GM04503 (cell line): Measurements from ENCODE around the gene ATP6V0C.
"Not testable (repeated sequence)": the region's sequence is repeated elsewhere in the genome, so short reads cannot be mapped to it uniquely, and the experiment has no call there.

Experiments used
- DNase-seq: peaks from one replicate; pipeline ENCODE4 v3.0.0-alpha.2; 2012; ENCODE audit warnings: low read depth

The ATP6V0C gene

DNA sequence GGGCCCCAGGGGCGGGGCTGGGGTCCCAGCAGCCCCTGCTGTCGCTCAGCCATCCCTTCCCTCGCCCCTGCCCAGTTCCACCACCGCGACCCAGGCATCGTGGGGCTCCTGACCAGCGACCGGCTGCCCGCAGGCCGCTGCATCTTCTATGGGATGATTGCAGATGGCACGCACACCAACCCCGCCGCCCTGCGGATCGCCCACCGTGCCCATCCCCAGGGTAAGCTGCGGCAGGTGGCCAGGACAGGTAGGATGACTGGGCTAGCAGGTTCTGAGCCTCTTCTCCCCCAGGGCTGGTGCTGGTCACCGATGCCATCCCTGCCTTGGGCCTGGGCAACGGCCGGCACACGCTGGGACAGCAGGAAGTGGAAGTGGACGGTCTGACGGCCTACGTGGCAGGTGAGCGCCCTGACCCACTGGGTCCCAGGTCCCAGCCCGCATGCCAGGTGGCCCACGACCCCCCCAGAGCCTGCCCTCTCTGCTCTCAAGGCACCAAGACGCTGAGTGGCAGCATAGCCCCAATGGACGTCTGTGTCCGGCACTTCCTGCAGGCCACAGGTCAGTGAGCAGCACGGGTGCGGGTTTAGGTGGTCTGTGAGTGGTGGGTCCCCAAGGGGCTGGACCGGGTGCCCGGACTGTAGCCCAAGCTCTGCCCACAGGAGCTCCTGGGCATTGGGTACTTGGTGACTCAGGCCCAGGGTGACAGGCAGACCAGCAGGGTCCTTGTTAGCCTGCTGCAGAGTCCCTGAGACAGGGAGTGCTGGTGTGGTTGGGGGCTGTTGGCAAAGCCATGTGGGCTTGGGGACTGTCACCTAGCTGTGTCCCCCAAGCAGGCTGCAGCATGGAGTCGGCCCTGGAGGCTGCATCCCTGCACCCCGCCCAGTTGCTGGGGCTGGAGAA lies 14.7 kb downstream of the ATP6V0C start:
- no peak for DNase-seq

DNA sequence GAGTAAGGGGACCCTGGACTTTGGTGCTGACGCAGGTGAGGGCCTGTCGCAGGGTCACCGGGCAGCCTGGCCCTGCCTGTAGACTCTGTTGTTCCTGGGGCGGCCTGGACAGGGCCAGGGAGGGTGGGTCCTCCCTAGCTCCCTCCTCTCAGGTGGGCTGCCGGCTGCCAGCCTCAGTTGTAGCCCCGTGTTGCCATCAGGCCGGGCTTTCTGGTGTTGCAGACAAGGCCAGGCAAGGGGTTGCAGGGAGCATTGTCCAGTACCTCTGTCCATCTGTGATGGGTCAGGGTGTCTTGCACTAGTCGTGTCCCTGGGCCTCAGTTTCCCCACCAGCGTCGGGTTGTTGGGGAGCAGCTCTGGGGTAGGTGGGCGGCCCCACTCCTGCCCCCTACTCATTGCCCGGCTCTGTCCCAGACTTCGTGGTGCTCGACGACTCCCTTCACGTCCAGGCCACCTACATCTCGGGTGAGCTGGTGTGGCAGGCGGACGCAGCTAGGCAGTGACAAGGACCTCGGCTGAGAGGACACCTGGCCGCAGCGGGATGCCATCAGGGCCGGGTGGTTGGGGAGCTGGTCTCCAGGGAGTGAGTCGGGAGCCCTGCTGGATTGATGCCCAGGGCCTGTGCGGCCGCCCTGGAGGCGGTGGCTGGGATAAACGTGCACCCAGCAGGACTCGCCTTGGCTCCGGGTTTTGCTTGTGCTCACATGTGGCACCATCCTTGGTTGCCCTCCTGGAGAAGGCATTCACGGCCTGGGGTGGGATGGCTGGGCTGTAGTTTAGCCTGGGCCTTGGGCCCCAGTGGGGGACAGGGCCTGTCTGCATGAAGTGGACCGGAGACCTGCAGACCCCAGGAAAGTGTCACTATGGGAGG lies 15.5 kb downstream of the ATP6V0C start:
- DNase-seq: no peak

DNA sequence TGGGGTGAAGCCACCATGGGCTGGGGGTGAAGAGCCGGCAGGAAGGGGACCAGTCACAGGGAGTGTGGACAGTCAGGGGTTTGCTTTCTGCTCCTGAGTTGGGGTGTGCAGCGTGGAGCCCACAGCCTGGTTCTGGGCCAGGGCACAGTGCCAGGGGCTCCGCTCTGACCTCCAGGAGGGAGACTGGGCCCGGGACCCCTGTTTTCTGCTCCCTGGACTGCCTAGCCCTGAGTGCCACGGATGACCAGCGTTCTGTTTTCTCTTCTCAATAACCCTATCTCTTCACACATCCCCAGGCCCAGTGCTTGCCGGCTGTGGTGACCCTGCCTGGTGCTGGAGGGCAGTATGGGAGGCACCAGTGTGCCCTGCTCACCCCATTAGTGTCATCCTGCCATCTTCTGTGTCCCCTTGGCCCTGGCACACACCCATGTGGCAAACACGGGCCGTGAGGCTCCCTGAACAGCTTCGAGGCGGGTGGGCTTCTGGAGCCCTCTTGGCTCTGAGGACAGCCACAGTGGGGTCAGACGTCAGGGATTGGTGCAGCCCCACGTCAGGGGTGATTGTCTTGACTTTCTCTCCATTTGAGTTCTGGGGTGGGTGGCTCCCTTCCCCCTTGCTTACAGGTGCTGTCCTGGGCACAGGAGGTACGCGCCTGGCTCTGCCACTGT lies 16.3 kb downstream of the ATP6V0C start:
- no peak for DNase-seq

DNA sequence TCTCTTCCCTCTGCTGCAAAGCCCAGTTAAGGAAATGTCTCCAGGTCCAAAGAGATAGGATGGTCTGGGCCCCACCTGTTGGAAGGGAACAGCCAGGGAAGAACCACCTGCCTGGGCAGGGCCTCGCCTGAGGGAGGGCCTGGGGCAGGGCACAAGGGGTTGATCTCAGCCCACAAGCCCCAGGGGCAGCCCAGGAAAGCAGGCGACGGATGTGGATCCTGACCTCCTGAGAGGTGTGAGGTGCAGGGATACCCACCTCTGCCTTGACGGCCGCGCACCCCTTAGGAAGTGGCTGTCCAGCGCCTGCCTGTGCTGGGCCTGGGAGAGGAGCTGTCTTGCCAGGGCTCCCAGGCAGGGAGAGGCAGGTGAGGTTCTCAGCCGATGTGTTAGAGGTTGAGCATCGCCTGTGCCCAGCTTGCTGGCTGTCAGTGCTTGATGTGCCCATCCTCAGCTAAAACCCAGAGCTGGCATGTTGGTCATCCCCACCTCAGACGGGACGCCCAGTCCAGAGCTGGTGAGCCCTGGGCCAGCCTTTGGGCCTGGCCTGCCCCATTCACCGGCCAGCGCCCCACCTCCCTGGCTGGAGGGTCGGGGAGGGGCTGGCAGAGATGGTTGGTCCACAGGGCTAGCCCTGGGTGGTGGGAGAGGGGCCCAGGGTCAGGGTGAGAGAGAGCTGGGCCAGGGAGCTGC lies 17.0 kb downstream of the ATP6V0C start:
- DNase-seq: no peak

DNA sequence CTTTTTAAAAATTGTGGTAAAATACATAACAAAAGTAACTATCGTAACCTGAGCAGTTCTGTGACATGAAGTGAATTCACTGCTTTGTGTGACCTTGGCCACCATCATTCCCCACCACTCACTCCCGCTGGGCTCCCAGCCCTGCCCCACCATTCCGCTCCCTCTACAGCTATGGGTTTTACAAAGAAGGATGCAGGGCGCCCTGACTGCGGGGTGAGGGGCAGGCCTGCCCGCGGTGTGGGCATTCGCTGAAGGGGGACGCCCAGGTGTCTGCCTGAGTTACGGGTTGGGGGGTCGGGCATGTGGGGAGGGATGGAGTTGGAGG lies 17.6 kb downstream of the ATP6V0C start, which contains the start of gene CEMP1:
CEMP1 (minus strand) TSS at position 38 of the 325 bp plus-strand sequence. CDS start 335 bp downstream, outside the sequence.
- DNase-seq: no peak

DNA sequence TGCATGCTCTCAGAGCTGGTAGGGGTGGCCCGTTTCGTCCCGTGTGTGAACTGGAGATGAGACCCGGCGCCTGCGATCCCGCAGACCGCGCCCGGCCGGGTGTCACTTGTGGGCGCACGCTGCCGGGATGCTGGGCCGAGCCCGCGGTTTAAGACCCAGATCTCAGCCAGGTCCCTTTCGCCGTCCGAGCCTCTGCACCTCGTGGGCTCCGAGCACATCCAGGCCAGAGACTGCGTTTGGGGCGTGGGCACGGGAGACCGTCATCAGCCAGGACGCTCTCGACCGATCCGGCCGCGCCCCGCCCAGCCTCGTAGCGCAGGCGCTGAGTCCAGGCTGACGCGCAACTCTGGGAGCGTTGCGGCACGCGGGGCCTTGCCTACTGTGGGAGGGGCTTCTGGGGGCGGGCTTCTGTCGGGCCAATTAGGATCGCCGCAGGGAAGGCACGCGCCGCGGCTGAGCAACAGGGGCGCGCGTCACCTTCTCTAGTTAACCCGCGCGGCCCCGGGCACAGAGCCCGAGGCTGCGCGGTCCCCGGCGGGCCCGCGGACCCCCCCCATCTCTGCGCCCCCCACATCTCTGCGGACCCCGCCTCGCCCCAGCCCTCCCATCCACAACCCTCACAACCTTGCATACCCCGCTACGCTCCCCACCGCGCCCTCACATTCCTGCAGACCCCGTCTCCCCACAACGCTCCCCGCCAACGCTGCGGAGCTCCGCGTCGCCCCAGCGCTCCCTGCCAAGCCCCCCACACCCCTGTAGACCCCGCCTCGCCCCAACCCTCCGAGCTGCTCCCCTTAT lies 18.1 kb downstream of the ATP6V0C start:
- DNase-seq: peak; percentile 82

DNA sequence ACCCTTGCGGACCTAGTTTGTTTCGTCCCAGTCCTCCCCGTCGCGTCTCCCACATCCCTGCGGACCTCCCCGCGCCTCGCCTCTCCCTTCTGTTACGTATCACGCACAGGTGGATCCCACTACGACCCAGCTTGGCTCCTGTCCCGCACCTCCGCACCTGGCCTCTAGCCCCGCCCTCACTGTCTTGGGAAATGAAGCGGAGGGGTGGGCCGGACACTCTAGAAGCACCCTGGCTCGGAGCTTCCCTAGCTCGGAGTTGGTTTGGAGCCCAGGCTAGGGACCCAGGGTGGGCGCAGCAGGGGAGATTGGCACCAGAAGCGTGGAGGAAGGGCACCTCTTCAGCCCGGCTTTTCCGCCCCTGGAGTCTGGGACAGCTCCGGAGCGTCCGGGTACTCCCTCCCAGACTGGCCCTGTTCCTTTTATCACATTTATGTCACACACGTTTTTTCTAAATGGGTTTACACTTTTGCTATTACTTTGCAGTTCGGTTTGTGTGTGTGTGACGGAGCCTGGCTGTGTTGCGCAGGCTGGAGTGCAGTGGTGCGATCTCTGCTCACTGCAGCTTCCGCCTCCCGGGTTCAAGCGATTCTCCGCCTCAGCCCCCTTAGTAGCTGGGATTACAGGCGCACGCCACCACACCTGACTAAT lies 18.9 kb downstream of the ATP6V0C start:
- no peak for DNase-seq

DNA sequence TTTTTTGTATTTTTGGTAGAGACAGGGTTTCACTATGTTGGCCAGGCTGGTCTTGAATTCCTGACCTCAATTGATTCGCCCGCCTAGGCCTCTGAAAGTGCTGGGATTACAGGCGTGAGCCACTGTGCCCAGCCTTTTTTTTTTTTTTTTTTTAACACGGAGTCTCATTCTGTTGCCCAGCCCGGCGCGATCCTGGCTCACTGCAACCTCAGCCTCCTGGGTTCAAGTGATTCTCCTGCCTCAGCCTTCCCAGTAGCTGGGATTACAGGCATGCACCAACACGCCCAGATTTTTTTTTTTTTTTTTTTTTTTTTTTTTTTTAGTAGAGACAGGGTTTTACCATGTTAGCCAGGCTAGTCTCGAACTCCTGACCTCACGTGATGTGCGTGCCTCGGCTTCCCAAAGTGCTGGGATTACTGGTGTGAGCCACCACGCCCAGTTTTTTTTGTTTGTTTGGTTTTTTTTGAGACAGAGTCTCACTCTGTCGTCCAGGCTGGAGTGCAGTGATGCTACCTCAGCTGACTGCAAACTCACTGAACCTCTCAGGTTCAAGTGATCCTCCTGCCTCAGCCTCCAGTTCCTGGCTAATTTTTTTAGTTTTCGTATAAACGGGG lies 19.5 kb downstream of the ATP6V0C start:
- DNase-seq: not testable (repeated sequence)

DNA sequence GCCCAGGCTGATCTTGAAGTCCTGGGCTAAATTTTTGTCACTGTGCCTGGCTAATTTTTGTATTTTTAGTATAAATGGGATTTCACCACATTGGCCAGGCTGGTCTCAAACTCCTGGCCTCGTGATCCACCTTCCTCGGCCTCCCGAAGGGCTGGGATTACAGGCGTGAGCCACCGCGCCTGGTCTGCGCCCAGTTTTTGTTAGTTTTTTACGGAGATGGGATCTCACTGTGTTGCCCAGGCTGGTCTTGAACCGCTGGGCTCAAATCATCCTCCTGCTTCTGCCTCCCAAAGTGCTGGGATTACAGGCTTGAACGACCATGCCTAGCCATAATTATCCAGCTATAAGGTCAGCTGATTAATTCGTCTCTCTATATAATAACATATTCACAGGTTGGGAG lies 20.2 kb downstream of the ATP6V0C start:
- DNase-seq: no peak

DNA sequence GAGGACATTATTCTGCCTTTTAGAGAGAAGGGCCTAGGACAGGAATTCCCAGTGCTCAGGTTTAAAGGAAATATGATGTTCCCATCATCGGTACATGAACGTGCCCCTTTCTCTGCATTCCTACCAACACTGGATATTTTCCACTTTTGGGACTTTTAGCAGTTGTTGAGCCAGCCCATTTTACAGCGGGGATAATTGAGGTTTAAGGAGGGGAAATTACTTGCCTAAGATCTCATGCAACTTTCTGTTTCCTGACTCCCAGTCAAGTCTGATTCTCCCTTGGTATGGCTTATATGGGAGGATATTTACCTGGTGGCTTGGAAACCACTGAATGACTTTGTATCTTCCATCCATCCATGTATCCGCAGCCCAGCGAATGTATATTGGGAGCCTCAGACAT lies 20.6 kb downstream of the ATP6V0C start:
- DNase-seq: not testable (repeated sequence)

DNA sequence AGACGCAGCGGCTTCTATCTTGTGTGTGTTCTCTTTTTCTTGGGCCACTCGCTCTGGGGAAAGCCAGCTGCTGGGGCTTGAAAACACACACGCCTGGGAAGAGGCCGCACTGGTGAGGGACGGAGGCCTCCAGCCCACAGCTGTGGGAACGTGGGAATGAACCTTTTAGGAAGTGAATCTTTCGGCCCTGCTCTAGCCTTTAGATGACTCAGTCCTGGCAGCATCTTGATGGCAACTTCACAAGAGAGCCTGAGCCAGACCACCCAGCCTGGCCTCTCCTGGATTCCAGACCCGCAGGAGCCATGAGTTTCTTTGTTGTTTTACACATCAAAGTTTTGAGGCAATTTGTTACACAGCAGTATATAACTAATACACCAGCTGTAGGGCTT lies 21.9 kb downstream of the ATP6V0C start:
- peak; percentile 74 for DNase-seq

DNA sequence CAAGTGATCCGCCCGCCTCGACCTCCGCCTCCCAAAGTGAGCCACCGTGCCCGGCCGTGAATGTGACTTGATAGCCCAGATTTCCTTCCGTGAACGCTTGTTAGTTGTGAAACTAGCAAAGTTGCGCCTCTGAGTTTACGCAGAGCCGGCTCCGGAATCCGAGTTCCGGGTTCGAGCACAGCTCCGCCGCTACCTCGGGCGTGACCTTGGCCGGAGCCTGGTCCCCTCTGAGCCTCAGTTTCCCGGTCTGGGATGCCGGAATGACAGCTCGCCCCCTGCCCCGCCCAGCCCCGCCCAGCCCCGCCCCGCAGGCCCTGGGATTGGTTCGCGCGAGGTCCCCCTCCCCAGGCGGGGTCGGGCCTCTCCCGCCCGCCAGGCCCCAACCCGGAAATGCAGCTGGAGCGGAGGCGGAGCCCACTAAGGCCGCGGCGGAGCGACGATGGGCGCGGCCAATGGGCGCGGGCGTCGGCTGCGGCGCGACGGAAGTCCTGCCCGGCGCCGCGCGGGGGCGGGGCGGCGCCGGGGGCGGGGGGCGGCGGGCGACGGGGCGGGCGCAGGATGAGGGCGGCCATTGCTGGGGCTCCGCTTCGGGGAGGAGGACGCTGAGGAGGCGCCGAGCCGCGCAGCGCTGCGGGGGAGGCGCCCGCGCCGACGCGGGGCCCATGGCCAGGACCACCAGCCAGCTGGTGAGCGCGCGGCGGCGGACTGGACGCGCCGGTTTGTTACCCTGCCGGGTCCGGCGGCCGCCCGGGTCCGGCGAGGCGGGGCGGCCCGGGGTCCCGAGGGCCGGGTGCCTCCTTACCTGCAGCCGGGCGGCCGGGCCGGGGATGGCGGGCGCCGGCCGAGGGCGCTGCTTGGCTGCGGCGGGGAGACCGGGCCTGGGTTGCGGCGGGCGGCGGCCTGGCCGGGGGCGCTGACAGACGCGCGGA lies 24.0 kb downstream of the ATP6V0C start, which contains the start of gene PDPK1:
PDPK1 (plus strand) TSS at position 571 of the 929 bp plus-strand sequence; CDS start at position 663, 92 bp downstream.
- peak; percentile 64 for DNase-seq

DNA sequence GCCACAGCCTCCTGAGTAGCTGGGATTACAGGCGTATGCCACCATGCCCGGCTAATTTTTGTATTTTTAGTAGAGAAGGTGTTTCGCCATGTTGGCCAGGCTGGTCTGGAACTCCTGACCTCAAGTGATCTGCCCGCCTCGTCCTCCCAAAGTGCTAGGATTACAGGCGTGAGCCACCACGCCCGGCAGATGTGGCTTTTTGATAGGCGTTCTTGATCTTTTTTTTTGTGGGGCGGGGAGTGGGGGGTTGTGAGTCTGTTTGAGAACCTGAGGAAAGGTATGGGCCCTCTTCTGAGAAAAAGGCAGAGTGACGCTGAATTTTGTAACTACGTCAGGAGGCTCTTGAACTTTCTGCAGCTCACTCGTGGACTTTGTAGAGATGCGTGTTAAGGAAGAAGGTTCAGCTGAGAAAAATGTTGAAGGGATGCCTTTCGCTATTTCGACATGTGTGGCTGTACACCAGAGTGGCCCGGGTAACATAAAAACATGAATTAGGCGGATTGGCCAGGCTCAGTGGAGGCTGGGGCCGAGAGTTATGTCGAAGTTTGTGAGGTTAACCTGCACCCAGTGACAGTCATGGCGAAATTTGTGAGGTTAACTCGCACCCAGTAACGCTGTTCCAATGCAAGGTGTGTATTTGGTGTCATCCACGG lies 25.6 kb downstream of the ATP6V0C start:
- DNase-seq: not testable (repeated sequence)

DNA sequence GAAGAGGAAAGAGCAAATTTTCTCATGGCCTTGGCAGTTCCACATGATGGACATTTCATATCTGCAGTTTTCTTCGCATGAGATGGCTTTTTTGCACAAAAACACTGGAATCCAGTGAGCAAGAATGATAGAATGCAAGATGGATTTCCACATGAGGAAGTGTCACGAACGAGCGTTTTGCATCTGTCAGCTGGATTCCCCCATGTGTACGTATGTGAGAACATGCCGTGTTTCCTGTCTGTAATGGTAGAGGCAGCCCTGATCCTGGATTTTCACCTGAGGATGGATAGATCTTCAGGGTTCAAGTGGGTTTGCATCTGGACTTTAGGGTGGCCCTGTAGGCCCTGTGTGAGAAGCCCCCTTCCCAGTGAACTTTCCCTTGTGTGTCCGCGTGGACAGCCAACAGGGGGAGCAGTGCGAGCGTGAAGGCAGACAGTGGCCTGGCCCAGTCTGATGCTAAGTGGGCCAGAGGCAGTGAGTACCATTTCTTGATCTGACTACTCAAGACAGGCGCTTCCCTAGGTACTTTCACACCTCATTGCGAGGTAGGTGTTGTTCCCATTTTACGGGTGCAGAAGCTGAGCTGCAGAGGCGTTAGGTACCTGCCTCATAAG lies 26.2 kb downstream of the ATP6V0C start:
- DNase-seq: not testable (repeated sequence)

DNA sequence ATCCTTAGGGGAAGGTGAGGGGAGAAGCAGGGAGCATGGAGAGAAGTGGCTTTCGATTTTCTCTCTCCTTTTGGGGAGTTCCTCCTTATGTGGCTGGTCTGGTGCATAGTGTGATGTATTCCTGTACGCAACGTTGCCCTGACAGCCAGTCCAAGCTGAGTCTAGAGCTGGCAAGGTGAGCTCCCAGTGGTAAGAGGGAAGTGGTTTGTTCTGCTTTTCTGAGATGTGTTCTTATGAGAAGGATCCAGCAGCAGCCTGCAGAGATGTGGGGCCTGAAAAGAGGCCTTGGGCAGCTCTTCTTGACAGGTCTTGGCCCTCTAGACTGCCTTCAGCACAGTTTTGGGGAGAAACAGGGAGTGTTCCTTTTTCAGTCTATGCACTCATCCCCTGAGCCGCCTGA lies 27.2 kb downstream of the ATP6V0C start:
- not testable (repeated sequence) for DNase-seq

DNA sequence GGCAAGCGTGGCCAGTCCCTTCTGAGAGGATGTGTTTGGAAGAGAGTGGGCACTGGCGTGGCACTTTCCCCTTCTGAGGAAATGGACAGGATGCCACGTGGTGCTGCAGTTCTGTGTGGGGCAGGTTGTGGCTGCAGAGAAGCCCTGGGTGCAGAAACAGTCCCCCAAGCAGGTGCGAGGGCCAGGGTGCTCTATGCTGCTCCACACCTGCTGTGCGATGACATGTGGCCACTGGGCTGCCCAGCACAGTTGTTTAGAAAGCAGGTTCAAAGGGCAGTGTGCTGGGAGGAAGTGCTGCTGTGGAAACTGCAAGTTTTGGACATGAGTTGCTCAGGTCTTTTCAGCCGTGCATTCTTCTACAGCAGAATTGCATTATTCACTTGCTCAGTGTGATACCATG lies 27.7 kb downstream of the ATP6V0C start:
- DNase-seq: not testable (repeated sequence)

DNA sequence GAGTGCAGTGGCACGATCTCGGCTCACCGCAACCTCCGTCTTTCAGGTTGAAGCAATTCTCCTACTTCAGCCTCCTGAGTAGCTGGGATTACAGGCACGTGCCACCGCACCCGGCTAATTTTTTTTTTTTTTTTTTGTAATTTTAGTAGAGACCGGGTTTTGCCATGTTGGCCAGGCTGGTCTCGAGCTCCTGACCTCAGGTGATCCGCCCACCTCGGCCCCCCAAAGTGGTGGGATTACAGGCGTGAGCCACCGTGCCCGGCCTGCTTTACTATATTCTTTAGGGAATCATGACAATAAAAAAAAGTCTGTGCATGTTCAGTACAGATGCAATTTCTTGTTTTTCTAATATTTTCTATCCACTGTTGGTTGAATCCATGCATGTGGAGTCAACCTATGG lies 30.0 kb downstream of the ATP6V0C start:
- not testable (repeated sequence) for DNase-seq
